Globus pallidus (tissue), 1 donor: ENCODE data around the gene MEI1.
"Not testable (repeated sequence)": the region's sequence is repeated elsewhere in the genome, so short reads cannot be mapped to it uniquely, and the experiment has no call there.

ENCODE experiments used
- DNase-seq: peaks from one replicate; pipeline ENCODE4 v3.0.0-alpha.2; 2015; ENCODE audit warnings: low spot score

Gene MEI1

GRCh38 chr22:41821471-41822316 lies 122.4 kb downstream of the MEI1 start:
- no peak for DNase-seq

GRCh38 chr22:41822317-41823057 lies 123.2 kb downstream of the MEI1 start:
- peak; percentile 45 for DNase-seq

- no peak for DNase-seq
Measured at GRCh38 chr22:41823797-41824196, 124.5 kb downstream of the MEI1 start.

- no peak for DNase-seq
Measured at GRCh38 chr22:41825376-41825775, 126.1 kb downstream of the MEI1 start.

GRCh38 chr22:41826021-41826420 lies 126.7 kb downstream of the MEI1 start:
- DNase-seq, result no peak

GRCh38 chr22:41826430-41827383 lies 127.4 kb downstream of the MEI1 start:
- DNase-seq, result no peak

GRCh38 chr22:41827671-41828070 lies 128.4 kb downstream of the MEI1 start:
- DNase-seq, result no peak

- DNase-seq, result no peak
Measured at GRCh38 chr22:41828516-41828915, 129.2 kb downstream of the MEI1 start.

- no peak for DNase-seq
Measured at GRCh38 chr22:41830174-41830573, 130.9 kb downstream of the MEI1 start.

GRCh38 chr22:41831383-41831782 lies 132.1 kb downstream of the MEI1 start:
- DNase-seq, result no peak

- no peak for DNase-seq
Measured at GRCh38 chr22:41831828-41832552, 132.7 kb downstream of the MEI1 start.

- peak; percentile 100 for DNase-seq
Measured at GRCh38 chr22:41832553-41833368, 133.5 kb downstream of the MEI1 start, which contains the start of gene SREBF2. Gene SREBF2 (plus strand): TSS chr22:41833105. CDS start chr22:41833271, 166 bp downstream.

GRCh38 chr22:41833369-41834004 lies 134.2 kb downstream of the MEI1 start:
- DNase-seq, result peak; percentile 52

GRCh38 chr22:41834005-41834944 lies 135.0 kb downstream of the MEI1 start:
- DNase-seq, result no peak

GRCh38 chr22:41835462-41835861 lies 136.2 kb downstream of the MEI1 start:
- not testable (repeated sequence) for DNase-seq

- DNase-seq, result no peak
Measured at GRCh38 chr22:41836551-41836950, 137.2 kb downstream of the MEI1 start.

GRCh38 chr22:41838842-41839618 lies 139.7 kb downstream of the MEI1 start:
- DNase-seq, result no peak

GRCh38 chr22:41840216-41840615 lies 140.9 kb downstream of the MEI1 start:
- no peak for DNase-seq
